Measurements from ENCODE around the gene STK11IP. TPM values are rescaled to one million over a fixed set of nuclear protein-coding genes. Genes with fewer than 3 reads are reported as not detected.

STK11IP gene
- total and polyA plus RNA-seq, 2 of the 13 experiments (the other 11 are each of a cell fraction or from before 2014, with no cell fraction given): 12.8 to 24.0 TPM

DNA sequence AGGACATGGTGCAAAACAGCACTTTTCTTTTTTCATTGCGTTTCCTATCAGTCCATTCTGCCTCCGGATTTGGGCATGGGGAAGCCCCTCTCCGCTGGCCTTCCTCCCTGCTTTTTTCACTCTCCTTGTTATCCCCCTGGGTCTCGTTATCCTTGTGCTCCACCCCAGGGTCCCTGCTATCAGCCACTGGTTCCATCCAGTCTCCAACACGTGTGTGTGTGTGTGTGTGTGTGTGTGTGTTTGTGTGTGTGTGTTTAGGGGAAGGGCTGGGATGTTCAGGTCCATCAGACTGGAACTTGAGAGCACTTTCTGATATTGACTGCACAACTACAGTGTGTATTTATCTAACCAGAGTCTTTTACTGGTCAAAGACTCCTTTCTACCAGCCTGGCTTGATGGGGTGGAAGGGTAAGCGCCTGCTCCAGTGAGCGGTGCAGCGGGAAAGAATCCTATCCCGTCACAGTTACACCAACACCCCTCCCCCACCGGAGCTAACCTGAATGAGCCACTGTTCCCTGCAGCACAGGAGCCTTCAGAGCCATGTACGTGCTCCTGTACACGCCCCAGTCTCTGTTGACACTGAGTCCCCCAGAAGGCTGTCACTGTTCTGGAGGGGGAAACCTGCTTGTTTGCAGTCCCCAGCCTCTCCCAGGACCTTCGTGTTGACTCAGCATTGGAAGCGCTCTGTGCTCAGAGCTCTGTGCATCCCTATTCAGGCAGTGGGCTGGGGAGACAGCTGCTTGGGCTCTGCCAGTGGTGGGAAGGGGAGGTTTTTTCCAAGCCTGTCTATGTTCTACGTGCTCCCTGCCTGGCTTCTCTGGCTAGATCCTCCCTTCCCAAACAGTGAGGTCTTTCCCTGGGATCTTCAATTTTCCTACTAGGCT lies 20.9 kb upstream of the STK11IP start (continued):
- TF ChIP-seq, protein P1, sequence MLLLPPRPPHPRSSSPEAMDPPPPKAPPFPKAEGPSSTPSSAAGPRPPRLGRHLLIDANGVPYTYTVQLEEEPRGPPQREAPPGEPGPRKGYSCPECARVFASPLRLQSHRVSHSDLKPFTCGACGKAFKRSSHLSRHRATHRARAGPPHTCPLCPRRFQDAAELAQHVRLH (CRISPR knock-in tag; IDR thresholded peaks at IDR 0.05; ENCODE audit: borderline replicate concordance, low read depth): peak; percentile 95; the same call in 1 of the 2 replicates
- TF ChIP-seq CCAR2 (optimal IDR thresholded peaks at IDR 0.05; ENCODE audit: low read depth, low read length) (peak; percentile 31), AGO2 (optimal IDR thresholded peaks at IDR 0.05; ENCODE audit: low read depth, low read length) (no peak), HNRNPK (IDR thresholded peaks at IDR 0.05; ENCODE audit: low read depth, low read length, poor library complexity, severe bottlenecking) (no peak), ZNF44 (CRISPR knock-in tag; IDR thresholded peaks at IDR 0.05) (0 out of 2 replicates have a peak, but pooled peaks have one; percentile 46), ZNF547 (CRISPR knock-in tag; IDR thresholded peaks at IDR 0.05) (peak; percentile 91), CBX2 (IDR thresholded peaks at IDR 0.05; ENCODE audit: low read depth, low read length) (no peak), CBX2 (CRISPR knock-in tag; IDR thresholded peaks at IDR 0.05; ENCODE audit: low read depth) (peak; percentile 66; the same call in 1 of the 2 replicates), HNRNPUL1 (IDR thresholded peaks at IDR 0.05; ENCODE audit: low read depth, low read length) (no peak), ZBTB43 (CRISPR knock-in tag; conservative IDR thresholded peaks at IDR 0.05) (peak; percentile 99), FOXP4 (CRISPR knock-in tag; IDR thresholded peaks at IDR 0.05) (peak; percentile 97), ZFX (CRISPR knock-in tag; IDR thresholded peaks at IDR 0.05; ENCODE audit: low read depth) (0 out of 2 replicates have a peak, but pooled peaks have one; percentile 5), HDAC2 (CRISPR knock-in tag; IDR thresholded peaks at IDR 0.05) (peak; percentile 99), KLF9 (CRISPR knock-in tag; IDR thresholded peaks at IDR 0.05; ENCODE audit: low read depth) (no peak; the same call in 1 of the 2 replicates), NFKBIZ (CRISPR knock-in tag; IDR thresholded peaks at IDR 0.05) (peak; percentile 84; the same call in 1 of the 2 replicates), ZNF17 (CRISPR knock-in tag; IDR thresholded peaks at IDR 0.05) (no peak), ARID5B (CRISPR knock-in tag; IDR thresholded peaks at IDR 0.05) (peak; percentile 95), MTA3 (CRISPR knock-in tag; IDR thresholded peaks at IDR 0.05) (no peak), TOPORS (CRISPR knock-in tag; IDR thresholded peaks at IDR 0.05) (peak; percentile 69; the same call in 1 of the 2 replicates), SMAD3 (CRISPR knock-in tag; IDR thresholded peaks at IDR 0.05) (peak; percentile 75; the same call in 1 of the 2 replicates), KLF12 (CRISPR knock-in tag; IDR thresholded peaks at IDR 0.05; ENCODE audit: borderline replicate concordance) (no peak), ZNF598 (CRISPR knock-in tag; IDR thresholded peaks at IDR 0.05; ENCODE audit: borderline replicate concordance) (peak; percentile 91; the same call in 1 of the 2 replicates)

Data from HepG2 (cell line).